Fibroblast of skin of right biceps (primary cell): ENCODE data around the gene PKNOX2.
A peak's percentile ranks its signal among the peaks of the same experiment; 100 is the strongest.

Experiments
- DNase-seq: peaks from one replicate; pipeline ENCODE4 v3.0.0-alpha.2; 2013

The PKNOX2 gene

GRCh38 chr11:125155767-125156166 lies 8.8 kb upstream of the PKNOX2 start:
- DNase-seq: no peak

- DNase-seq: no peak
Observed at GRCh38 chr11:125156346-125157117, 8.0 kb upstream of the PKNOX2 start.

GRCh38 chr11:125157118-125157733 lies 7.3 kb upstream of the PKNOX2 start:
- DNase-seq: no peak

GRCh38 chr11:125157953-125158680 lies 6.4 kb upstream of the PKNOX2 start:
- DNase-seq: no peak

GRCh38 chr11:125162743-125163142 lies 1.8 kb upstream of the PKNOX2 start:
- no peak for DNase-seq

GRCh38 chr11:125163431-125164063 lies 1.0 kb upstream of the PKNOX2 start:
- DNase-seq: no peak

- DNase-seq: no peak
Observed at GRCh38 chr11:125164091-125164421, 495 bp upstream of the PKNOX2 start.

- DNase-seq: peak; percentile 10
Observed at GRCh38 chr11:125165111-125165842, 726 bp downstream of the PKNOX2 start.

- peak; percentile 14 for DNase-seq
Observed at GRCh38 chr11:125165843-125166763, 1.6 kb downstream of the PKNOX2 start.

GRCh38 chr11:125166764-125167291 lies 2.3 kb downstream of the PKNOX2 start:
- DNase-seq: no peak

- peak; percentile 11 for DNase-seq
Observed at GRCh38 chr11:125167292-125167953, 2.9 kb downstream of the PKNOX2 start.

- peak; percentile 86 for DNase-seq
Observed at GRCh38 chr11:125167954-125168835, 3.6 kb downstream of the PKNOX2 start.

- no peak for DNase-seq
Observed at GRCh38 chr11:125168918-125169456, 4.4 kb downstream of the PKNOX2 start.

- DNase-seq: peak; percentile 21
Observed at GRCh38 chr11:125170001-125170509, 5.5 kb downstream of the PKNOX2 start.

GRCh38 chr11:125170510-125171031 lies 6.0 kb downstream of the PKNOX2 start:
- DNase-seq: peak; percentile 65

- DNase-seq: no peak
Observed at GRCh38 chr11:125171974-125172373, 7.4 kb downstream of the PKNOX2 start.

GRCh38 chr11:125173027-125173426 lies 8.5 kb downstream of the PKNOX2 start:
- no peak for DNase-seq

GRCh38 chr11:125173556-125173955 lies 9.0 kb downstream of the PKNOX2 start:
- no peak for DNase-seq

- DNase-seq: no peak
Observed at GRCh38 chr11:125174057-125174456, 9.5 kb downstream of the PKNOX2 start.
